ENCODE results near the gene ATP6V0D1.

- TF ChIP-seq, protein P1, sequence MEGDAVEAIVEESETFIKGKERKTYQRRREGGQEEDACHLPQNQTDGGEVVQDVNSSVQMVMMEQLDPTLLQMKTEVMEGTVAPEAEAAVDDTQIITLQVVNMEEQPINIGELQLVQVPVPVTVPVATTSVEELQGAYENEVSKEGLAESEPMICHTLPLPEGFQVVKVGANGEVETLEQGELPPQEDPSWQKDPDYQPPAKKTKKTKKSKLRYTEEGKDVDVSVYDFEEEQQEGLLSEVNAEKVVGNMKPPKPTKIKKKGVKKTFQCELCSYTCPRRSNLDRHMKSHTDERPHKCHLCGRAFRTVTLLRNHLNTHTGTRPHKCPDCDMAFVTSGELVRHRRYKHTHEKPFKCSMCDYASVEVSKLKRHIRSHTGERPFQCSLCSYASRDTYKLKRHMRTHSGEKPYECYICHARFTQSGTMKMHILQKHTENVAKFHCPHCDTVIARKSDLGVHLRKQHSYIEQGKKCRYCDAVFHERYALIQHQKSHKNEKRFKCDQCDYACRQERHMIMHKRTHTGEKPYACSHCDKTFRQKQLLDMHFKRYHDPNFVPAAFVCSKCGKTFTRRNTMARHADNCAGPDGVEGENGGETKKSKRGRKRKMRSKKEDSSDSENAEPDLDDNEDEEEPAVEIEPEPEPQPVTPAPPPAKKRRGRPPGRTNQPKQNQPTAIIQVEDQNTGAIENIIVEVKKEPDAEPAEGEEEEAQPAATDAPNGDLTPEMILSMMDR (IDR thresholded peaks at IDR 0.05) = no peak
- no peak for TF ChIP-seq POLR2A (IDR thresholded peaks at IDR 0.05)
These were observed 90.8 kb downstream of the ATP6V0D1 start for GRCh38 chr16:67389911-67390815.
